ENCODE data around the gene KLRK1.

GRCh38 chr12:10362325-10362724 is 27.5 kb downstream of the KLRK1 start:
- no peak for TF ChIP-seq POLR2AphosphoS5 (IDR thresholded peaks at IDR 0.05; ENCODE audit: low read depth, low read length)
- TF ChIP-seq POLR2A (IDR thresholded peaks at IDR 0.05; ENCODE audit: low read depth, low read length): no peak
- no peak for TF ChIP-seq SPI1 (IDR thresholded peaks at IDR 0.05; ENCODE audit: low read depth, low read length)
- no peak for TF ChIP-seq TAF1 (IDR thresholded peaks at IDR 0.05; ENCODE audit: low read depth, low read length)
- no peak for TF ChIP-seq PAX5 (IDR thresholded peaks at IDR 0.05; ENCODE audit: insufficient read depth, low read length, severe bottlenecking)
- no peak for TF ChIP-seq POU2F2 (IDR thresholded peaks at IDR 0.05; ENCODE audit: low read depth, low read length)

Measured in GM12891 (cell line).